ENCODE measurements around the gene ALAD. TPM values are rescaled to one million over a fixed set of nuclear protein-coding genes. Genes with fewer than 3 reads are reported as not detected.
"Not testable (repeated sequence)": the region's sequence is repeated elsewhere in the genome, so short reads cannot be mapped to it uniquely, and the experiment has no call there.

Gene ALAD
- polyA plus RNA-seq, 3 donors = 40.1 to 43.8 (median 41.3) TPM

DNA sequence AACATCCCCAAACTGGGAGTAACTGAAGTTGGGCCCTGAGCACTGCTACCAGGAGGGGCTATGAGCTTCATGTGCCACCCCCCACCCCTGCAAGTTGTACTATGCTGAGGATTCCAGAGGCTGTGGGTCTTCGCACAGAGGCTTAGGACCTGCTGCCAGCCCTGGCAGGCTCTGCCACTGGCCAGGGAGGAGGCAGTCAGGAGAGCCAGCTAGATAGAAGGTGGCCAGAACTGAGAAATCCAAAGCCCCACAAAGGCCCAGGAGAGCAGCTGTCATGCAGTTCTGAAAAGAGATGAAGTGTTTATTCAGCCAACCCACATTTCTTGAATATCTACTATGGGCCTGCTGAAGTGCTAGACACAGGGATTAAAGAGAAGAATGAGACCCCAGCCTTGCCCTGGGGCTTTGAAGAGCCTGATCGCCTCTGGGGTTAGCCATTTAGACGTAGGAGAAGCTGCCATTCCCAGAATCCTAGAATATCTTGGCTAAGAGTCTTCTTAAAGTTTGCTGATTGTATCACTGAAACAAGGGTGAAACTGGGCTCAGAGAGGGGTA, 1.4 kb downstream of the ALAD start:
- DNase-seq (ENCODE audit: low read depth in 3 of 3, low spot score in 2 of 3) = no peak

DNA sequence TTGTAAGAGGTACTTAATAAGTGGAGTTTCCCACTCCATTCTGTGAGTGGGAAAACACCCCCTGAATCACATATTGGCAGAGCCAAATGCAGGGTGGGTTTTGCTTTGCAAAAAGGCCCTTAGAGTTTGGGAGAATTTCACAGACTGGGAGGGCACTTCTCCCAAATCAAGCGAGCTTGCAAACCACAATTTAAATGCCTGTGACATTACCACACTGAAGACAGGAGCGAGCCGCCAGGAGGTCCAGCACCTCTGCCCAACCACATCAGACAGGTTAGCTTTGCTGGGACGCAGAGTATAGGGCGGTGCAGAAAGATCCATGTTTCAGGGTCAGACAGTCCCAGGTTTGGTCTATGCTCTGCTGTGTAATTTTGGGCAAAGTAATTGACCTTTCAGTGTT, 2.3 kb downstream of the ALAD start:
- DNase-seq (ENCODE audit: low read depth in 3 of 3, low spot score in 2 of 3) = no peak

DNA sequence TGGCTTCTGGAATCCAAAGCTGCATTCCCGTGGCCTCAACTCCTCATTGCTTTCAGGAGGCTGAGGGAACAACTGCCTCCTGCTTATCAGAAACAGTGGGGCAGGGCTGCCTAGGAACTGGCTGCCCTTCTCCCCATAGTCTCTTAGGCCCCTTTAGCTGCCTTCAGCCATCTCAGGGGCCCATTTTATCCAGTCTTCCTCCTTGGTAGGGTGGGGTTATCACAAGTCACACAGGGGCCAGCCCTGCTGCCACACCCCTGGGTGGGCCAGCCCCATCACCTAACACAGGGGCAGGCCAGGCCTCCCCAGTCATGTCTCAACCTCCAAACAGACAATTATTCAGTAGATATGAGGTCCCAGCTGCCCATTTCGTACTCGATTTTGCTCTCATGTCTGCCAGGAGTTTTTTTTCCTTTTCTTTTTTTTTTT, 3.9 kb downstream of the ALAD start:
- no peak for DNase-seq (ENCODE audit: low read depth in 3 of 3, low spot score in 2 of 3)

DNA sequence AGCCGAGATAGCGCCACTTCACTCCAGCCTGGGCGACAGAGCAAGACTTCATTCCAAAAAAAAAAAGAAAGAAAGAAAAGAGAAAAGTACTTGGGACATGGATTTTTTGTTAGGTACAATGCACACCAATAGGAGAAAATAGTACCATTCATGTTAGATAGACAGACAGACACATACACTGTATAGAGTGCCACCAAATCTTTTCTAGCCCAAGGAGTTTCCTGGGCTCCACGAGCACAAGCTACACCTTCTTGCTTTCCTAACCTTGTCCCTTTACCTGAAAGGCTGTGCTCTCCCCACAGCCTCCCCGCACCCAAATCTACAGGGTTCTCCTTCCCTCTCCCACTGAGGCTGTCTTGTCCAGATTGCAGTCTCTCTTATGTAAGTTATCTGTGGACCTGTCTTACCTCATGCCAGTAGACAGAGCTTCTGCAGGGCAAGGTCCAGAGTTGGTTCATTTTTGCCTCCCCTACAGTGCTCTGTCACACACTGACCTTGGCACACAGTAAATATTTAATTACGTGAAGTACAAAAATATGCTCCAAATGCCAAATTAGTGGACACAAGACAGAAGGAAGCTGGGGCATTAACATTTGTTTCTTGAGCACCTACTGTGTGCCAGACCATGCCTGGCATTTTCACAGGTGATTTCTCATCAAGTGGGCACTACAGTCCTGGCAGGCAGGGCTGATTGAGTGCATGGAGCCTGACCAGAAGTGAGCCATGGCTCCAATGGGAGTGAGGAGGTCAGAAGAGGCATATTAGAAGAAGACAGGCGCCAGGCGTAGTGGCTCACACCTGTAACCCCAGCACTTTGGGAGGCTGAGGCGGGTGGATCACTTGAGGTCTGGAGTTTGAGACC, 5.9 kb downstream of the ALAD start:
- no peak for DNase-seq (ENCODE audit: low read depth in 3 of 3, low spot score in 2 of 3)

DNA sequence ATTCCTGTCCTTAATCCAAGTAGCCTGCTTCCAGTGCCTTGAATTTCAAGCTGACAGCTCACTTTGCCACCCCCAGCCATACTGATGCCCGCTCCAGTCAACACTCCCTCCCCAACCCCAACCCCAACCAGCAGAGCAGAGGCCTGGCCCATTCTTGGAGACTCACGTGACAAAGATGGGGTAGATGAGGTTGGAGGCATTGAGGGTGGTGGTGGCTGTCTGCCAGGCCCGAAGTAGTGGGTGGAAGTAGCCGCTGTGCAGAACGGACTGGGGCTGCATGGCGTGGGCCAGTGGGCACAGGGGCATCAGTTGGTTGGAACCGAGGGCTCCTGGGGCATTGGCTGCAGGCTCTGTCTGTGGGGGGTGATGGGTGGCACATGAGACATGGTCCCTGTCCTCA, 7.8 kb downstream of the ALAD start:
- DNase-seq (ENCODE audit: low read depth in 3 of 3, low spot score in 2 of 3) = no peak

DNA sequence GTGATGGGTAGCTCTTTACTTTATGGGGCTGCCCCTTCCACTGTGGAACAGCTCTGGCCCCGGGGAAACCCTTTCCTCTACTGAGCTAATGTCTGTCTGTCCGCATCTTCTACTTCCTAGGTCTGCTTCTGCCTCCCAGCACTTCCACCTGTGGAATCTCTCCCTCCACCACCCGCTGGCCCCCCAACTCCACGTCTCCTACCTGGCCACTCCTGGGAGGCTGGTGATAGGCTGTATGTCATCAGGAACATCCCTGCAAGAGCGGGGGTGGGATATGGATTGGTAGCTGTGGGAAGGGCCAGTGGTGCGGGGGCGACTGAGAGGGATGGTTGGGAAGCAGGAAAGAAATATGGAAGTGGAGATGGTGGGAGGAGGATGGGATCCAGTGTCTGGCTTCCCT, 9.2 kb downstream of the ALAD start:
- no peak for DNase-seq (ENCODE audit: low read depth in 3 of 3, low spot score in 2 of 3)

DNA sequence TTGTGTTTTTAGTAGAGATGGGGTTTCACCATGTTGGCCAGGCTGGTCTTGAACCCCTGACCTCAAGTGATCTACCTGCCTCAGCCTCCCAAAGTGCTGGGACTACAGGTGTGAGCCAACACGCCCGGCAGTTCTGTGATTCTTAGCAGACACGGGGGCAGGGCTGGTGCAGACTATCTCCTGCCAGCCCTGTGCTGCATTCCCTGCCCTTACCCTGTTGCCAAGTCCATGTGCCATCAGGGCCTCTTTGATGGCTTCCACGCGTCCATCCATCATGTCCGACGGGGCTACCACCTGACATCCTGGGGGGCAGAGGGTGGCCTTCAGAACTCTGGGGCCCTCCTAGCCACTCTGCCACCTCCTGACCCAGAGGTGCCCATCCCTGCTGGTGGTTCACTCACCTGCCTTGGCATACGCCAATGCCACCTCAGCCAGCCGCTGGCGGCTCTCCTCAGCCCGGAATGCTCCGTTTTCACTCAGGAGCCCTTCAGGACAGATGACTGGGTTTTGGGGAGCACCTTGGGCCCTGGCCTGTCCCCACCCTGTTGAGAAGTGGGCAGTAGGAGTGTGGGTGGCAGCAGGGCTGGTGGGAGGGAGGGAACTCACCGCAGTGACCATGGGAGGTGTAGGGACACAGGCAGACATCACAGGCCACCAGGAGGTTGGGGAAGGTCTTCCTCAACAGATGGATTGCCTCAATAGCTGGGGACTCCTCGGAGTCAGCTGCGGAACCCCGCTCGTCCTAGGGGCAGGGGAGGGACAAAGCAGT, 10.7 kb downstream of the ALAD start:
- DNase-seq (ENCODE audit: low read depth in 3 of 3, low spot score in 2 of 3) = no peak

DNA sequence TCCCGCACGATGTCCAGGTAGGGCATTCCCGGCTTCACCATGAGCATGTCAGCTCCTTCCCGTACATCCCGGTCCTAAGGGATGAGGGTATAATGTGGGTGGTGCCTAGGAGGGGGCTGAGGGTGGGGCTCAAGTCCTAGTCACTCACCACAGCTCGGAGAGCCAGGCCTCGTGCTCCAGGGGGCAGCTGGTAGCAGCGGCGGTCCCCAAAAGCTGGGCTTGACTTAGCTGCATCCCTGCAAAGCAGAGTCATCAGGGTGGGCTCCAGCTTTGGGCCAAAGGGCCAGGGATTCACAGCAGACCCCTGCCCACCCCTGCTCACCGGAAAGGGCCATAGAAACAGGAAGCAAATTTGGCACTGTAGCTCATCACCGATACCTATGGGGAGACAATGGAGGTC, 11.6 kb downstream of the ALAD start:
- no peak for DNase-seq (ENCODE audit: low read depth in 3 of 3, low spot score in 2 of 3)

DNA sequence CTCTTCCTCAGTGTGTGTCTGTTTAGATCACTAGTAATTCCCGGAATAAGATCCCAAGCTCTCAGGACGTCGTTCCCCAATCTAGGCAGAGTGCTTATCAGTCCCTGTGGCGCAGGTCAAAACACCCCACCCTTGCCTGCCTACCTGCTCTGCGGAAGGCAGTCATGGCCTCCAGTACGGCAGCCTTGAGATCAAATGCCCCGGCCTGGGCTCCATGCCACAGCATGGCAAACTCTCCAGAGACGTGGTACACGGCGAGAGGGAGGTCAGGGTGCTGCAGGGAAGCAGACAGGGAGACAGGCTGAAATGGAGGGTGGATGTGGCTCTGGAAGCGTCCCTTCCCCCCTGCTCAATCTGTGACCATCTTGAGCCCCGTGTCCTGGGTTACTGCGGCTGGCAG, 12.3 kb downstream of the ALAD start:
- DNase-seq (ENCODE audit: low read depth in 3 of 3, low spot score in 2 of 3) = no peak

DNA sequence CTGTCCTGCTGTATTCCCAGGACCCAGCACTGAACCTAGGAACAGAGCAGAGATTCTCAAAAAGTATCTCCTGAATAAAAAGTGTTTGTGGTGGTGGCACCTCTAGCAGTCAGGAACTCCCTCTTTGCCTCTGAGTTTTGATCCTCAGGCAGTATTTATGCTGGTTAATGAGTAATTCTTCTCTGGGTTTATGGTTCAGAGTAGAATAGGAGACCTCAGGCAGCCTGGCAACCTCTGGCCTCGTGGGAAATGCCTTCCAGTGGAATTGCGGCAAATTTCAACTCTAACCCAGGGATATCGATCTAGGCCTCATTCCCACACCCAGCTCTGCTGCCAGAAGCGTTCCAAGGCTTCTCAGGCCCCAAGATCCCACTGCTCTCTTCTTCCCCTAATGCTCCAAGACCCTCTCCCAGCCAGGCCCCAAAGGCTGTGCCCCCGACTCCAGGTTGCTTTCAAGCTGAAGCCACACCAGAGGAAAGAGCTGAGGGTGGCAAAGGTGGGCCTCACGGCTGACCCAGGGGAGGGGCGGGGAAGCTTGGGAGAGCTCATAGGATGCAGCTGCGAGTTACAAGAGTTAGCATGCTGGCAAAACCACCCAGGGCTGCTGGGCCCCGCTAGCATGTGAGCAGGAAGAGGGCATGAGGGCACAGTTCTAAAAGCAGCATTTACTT, 13.4 kb downstream of the ALAD start:
- DNase-seq (ENCODE audit: low read depth in 3 of 3, low spot score in 2 of 3) = no peak

DNA sequence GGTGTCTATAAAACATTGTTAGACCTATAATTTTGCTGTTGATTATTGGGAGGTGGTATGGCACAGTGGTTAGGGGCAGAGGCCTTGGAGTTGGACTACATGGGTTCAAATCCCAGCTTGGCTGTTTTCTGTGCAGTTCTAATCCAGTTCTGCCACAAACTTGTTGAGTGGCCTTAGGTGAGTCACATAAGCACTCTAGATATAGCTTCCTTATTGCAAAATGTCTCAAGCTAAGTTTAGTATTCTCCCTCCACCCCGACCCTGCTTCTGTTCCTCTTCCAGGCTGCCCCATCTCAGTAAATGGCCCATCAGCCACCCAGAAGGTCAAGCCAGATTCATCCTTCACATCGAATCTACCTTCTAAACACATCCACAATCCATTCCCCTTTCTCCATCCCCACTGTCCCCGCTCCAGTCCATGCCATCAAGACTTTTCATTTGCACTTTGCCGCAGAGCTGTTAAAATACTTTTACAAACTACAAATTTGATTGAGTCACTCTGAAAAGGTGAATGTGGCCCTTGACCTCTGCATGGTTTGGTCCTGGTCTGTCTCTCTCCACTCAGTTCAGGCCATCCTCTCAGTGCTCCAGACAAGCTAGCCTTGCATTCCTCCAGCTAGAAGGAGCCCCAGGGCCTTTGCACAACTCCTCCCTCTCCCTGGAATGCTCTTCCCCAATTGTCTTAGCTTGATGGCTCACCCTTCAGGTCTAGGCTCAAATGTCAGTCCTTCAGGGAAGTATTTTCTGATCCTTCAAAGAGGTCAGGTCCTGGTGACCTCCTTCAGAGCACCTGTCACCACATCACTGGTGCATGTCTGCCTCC, 14.3 kb downstream of the ALAD start:
- DNase-seq (ENCODE audit: low read depth in 3 of 3, low spot score in 2 of 3) = no peak

DNA sequence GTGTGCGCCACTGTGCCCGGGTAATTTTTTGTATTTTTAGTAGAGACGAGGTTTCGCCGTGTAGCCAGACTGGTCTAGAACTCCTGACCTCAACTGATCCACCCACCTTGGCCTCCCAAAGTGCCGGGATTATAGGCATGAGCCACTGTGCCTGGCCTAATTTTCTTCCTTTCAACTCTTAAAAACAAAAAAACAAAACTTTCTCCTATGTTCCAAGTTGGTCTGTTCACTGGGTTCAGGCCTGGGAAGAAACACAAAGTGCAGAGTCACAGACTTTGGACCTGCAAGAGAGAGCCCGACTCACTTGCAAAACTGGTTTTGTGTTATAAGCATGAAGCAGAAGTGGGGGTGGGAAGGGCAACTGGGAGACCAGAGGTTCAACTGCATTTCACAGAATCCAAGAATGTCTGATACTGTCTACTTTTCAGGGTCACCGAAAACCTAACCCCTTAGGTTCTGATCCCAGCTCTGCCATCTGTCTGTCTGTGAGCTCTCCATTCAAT, 19.1 kb downstream of the ALAD start:
- peak in 1 of 3 donors; percentile 39 for DNase-seq (ENCODE audit: low read depth in 3 of 3, low spot score in 2 of 3)

DNA sequence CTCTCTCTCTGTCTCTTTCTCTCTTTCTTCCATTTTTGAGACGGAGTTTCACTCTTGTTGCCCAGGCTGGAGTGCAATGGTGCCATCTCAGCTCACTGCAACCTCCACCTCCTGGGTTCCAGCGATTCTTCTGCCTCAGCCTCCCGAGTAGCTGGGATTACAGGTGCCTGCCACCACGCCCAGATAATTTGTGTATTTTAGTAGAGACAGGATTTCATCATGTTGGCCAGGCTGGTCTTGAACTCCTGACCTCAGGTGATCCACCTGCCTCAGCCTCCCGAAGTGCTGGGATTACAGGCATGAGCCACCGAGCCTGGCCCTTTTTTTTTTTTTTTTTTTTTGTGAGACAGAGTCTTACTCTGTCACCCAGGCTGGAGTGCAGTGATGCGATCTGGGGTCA, 19.6 kb downstream of the ALAD start:
- DNase-seq (ENCODE audit: low read depth in 3 of 3, low spot score in 2 of 3) = not testable (repeated sequence)

DNA sequence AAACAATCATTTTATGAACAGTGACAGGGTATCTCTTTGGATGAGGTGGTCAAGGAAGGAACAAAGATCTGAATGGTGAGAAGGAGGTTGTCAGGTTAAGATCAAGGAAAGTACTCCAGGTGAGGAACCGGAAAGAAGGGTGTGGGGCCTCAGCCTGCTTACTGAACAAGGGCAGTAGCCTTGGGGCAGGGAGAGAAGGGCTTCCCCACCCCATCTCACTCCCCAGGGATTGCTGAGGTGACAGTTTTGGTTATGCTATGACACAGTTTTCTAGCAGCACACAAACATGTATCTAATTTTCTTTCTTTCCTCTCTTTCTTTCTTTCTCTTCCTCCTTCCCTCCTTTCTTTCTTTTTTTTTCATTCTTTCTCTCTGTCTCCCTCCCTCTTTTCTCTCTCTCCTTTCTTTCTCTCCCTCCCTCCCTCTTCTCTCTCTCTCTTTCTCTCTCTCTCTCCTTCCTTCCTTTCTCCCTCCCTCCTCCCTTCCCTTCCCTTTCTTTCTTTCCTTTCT, 20.2 kb downstream of the ALAD start:
- DNase-seq (ENCODE audit: low read depth in 3 of 3, low spot score in 2 of 3) = no peak

DNA sequence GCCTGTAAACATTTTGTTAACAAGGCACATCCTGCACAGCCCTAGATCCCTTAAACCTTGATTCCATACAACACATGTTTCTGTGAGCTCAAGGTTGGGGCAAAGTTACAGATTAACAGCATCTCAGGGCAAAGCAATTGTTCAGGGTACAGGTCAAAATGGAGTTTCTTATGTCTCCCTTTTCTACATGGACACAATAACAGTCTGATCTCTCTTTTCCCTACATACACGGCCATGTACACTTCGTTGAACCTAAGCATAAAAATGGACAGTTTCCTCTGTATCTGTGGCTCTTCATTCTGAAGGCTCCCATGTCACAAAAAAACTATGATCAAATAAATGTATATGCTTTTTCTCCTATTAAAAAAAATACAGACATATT, 21.3 kb downstream of the ALAD start:
- DNase-seq (ENCODE audit: low read depth in 3 of 3, low spot score in 2 of 3) = not testable (repeated sequence)

DNA sequence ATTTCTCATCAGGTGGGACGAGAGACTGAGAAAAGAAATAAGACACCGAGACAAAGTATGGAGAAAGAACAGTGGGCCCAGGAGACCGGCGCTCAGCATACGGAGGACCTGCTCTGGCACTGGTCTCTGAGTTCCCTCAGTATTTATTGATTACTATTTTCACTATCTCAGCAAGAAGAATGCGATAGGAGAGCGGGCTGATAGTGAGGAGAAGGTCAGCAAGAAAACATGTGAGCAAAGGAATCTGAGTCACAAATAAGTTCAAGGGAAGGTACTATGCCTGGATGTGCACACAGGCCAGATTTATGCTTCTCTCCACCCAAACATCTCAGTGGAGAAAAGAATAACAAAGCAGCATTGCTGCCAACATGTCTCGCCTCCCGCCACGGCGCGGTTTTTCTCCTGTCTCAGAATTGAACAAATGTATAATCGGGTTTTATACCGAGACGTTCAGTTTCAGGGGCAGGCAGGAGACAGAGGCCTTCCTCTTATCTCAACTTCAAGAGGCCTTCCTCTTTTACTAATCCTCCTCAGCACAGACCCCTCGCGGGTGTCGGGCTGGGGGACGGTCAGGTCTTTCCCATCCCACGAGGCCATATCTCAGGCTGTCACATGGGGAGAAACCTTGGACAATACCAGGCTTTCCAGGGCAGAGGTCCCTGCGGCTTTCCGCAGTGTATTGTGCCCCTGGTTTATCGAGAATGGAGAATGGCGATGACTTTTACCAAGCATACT, 21.8 kb downstream of the ALAD start:
- not testable (repeated sequence) for DNase-seq (ENCODE audit: low read depth in 3 of 3, low spot score in 2 of 3)

DNA sequence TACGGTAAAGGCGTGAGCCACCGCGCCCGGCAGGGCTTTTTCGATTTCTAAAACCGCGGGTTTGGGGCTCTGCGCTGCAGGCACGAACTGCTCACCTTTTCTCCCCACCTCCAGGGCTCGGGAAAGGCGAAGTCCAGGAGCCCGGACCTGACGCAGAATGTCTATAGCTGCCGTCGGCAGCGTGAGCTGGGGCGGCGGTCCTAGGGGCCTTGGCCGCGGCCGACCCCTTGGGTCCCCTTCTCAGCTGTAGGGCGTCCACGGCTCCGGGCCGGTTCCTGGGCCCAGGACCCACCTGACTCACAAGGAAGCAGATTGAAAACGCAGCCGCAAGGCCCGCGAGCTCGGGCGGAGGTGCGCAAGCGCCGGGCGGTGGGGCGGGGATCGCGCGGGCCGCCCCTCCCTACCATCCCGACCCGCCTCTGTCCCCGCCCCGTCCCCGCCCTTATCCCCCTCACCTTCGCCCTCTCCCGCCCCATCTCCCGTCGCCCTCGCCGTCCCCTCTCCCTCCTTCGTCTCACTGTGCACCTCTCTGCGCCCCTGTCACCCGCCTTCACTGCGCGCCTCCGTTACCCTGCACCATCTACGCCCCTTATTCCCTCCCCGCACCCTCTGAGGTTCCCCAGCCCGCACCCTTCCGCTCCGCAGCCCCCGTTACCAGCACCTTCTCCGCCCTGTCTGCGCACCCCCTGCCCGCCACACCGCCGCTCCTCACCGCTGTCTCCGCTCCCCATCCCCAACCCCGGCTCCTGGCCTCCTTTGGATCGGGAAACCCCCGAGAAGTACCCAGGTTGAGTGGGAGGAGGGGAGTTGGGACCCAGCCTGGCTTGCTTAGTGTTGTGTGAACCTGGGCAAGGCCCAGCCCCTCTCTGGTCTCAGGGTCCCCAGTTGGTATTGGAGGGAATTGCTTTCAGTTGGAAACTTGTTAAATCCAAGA, 24.2 kb downstream of the ALAD start, which contains the start of gene HDHD3:
TSS of gene HDHD3 (minus strand) at position 353 of the 934 bp plus-strand sequence. CDS start 2,632 bp downstream, outside the sequence.
- DNase-seq (ENCODE audit: low read depth in 3 of 3, low spot score in 2 of 3) = peak in 1 of 3 donors; percentile 60
